CD4-positive, alpha-beta T cell treated with Interleukin-4 for 4 hours (primary cell): ENCODE data around the gene POLD3.
A peak's percentile ranks its signal among the peaks of the same experiment; 100 is the strongest.

ENCODE experiments used
- DNase-seq: peaks from one replicate; pipeline ENCODE4 v3.0.0-alpha.2; 2020

The POLD3 gene, protein sequence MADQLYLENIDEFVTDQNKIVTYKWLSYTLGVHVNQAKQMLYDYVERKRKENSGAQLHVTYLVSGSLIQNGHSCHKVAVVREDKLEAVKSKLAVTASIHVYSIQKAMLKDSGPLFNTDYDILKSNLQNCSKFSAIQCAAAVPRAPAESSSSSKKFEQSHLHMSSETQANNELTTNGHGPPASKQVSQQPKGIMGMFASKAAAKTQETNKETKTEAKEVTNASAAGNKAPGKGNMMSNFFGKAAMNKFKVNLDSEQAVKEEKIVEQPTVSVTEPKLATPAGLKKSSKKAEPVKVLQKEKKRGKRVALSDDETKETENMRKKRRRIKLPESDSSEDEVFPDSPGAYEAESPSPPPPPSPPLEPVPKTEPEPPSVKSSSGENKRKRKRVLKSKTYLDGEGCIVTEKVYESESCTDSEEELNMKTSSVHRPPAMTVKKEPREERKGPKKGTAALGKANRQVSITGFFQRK

DNA sequence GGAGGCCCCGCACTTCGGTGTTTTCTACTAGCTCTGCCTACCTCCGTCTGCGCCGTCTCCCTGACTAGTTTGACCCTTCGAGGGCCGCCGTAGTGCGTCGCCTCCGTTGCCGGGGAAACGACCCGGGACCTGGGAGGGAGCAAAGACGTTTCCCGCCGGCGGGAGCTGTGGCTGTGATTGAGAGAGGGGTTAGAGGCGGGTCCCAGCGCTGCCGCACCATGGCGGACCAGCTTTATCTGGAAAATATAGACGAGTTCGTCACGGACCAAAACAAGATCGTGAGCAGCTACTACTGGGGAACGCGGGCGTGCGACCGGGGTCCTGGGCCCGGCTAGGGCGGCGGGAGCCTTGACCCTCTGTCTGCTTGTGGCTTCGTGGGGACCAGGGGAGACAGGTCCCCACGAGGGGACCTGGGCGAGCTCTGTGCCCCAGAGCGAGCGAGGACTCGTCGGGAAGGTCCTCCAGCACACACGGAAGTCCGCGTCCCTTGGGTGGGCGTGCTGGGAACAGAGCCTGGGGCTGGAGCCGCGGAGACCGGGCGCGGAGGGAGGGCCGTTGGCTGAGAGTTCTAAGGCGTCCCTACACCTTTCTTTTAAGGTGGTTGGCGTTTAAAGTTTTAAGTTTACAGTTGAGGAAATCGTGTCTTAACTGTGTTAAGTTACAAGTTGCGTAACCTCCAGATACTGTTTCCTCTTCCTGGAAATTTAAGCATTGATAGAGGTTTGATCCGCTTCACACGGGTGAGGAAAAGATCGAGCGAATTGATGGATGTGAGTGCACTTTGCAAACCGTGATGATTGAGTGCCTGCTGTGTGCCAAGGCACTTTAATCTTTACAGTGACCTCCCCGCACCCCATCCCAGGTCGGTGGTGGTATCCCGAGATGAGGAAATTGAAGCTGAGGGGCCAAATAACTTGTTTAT, at the start of gene POLD3:
POLD3 (plus strand) TSS at position 142 of the 922 bp plus-strand sequence; CDS start at position 219, 77 bp downstream.
- peak; percentile 96 for DNase-seq

DNA sequence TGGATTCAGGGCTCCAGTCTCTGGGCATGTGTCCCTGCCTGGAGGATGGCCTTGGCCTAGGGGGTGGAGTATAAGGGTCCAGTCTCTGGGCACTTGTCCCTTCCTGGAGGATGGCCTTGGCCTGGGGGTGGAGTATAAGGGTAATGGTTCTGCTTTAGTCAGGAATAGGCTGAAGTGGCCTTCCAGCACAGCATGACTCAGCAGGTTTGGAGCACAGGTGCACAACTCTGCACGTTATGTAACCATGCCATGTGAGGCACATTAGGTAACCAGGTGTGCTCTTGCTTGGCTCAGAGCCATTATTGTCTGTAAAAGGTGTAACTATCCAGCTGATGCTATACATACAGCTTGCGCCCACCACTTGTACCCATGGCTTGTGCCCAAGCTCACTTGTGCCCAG, 48.4 kb upstream of the POLD3 start:
- DNase-seq = no peak

DNA sequence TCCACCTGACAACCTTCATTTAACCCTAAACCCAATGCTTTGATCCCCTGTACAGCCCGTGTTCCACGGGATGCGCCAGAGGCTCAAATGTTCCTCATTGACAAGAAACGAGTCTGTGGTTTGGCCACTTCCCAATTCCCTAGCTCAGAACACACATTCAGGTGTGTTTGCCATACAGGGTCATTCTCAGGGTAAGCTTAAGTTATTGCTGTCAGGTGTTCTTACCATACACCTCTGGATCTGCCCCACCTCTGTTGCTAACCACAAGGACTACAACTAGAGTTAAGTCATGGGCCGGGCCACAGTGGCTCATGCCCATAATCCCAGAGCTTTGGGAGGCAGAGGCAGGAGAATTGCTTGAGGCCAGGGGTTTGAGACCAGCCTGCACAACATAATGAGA, 45.6 kb upstream of the POLD3 start:
- no peak for DNase-seq

DNA sequence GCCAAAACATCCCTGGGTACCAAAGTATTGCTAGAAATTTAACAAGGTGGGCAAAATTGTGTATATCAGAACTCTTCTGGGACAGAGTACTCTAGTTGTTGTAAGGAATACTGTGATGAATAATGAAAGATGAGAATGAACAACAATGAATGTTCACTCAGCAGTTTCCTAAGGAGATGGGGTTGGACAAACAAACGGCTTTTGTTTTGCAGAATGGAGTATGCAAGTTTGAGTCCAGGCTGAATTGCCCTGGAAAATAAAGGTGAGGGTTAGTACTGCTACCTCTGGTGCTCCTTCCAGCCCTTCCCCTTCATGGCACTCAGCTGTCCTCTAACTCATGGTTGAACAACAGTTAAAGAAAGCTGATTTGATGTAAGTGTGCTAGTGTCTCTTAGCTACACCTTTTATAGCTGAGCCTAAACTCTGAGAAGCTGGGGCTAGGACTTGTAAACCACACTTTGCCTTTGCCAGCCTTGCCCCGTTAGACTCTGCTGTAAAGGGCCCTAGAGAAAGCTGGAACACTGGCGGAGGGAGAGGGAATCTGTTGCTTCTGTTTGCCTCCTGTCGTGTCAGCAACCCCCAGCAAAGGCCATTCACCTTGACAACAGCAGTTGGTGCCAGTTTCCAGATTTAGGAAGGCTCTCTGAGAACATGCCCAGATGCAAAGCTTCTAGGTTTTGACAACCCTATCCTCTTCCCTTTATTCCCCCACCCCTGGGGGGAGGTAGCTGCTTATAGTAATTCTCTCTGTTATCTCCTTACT, 41.2 kb upstream of the POLD3 start:
- no peak for DNase-seq

DNA sequence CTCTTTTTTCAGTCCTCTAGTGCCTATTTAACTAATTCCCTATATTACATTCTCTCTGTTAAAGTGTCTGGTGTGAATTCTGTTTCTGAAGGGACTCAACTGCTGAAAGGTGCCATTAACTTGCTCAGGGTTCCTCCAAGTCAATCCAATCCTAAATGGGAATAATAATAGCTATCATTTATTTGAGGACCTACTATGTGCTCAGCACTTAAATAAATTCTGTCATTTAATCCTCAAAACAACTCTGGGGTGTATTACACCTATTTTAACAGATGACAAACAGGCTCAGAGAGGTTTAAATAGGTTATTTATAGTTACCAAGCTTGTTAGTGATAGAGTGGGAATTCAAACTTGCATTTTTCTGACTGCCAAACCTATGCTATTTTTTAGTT, 40.6 kb upstream of the POLD3 start:
- no peak for DNase-seq

DNA sequence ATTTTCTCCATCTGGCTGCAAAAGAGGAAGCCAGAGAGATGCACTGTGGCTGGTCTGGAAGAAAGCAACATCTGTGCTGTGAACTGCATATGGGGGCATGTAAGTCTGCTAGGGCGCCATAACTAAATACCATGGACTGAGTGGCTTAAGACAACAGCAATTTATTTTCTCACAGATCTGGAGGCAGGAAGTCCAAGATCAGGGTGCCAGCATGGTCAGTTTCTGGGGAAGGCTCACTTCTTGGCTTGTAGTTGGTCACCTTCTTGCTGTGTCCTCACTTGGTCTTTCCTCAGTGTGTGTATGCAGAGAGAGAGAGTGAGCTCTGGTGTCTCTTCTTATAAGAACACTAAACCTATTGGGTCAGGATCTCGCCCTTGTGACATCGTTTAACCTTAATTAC, 34.9 kb upstream of the POLD3 start:
- DNase-seq = no peak

DNA sequence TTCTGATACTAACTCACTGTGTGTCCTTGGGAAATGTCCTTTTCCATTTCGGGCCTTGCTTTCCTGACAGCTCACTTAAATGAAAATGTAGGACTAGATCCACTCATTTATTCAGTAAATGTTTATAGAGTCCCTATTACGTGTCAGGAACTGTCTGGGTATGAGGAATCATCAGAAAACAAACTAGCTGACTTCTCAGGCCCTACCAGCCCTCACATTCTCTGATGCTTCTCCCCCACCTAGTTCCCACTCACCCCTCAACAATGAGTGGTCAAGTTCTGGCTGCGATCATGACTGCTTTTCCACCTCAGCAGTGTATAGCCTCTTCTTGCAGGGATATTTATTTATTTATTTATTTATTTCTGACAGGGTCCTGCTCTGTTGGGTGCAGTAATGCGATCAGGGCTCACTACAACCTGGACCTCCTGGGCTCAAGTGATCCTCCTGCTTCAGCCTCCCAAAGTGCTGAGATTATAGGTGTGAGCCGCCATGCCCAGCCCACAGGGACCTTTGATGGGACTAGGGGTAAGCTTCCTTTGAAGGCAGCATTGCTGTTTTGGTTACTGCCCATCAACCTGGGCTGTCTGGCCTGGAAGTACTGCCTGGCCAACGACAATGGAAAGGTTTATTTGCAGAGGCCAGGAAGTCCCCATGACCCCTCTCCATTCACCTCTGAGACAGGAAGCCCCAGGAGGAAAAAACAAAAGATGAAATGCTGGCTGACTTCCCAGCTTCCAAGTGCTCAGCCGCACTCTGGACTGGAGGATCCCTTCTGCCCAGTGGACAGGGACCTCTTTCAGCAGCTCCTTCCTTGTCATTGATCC, 33.1 kb upstream of the POLD3 start:
- no peak for DNase-seq

DNA sequence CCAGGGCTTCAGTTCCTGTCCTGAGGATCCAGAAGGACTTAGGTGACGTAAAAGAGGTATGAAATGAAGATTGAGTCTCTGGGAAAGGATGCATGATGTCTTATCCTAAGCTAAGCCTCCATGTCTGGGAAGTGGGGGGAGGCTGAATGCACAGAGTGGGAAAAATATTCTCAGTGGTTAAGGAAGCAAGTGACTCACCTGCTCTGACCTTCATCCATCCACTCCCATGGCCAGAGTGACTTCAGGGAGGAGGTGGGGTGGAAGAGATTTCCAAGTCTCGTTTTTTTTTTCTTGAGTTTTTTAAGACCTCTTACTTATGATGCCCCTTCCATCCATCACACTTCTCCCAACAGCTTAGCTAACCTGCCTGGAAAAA, 32.5 kb upstream of the POLD3 start:
- no peak for DNase-seq

DNA sequence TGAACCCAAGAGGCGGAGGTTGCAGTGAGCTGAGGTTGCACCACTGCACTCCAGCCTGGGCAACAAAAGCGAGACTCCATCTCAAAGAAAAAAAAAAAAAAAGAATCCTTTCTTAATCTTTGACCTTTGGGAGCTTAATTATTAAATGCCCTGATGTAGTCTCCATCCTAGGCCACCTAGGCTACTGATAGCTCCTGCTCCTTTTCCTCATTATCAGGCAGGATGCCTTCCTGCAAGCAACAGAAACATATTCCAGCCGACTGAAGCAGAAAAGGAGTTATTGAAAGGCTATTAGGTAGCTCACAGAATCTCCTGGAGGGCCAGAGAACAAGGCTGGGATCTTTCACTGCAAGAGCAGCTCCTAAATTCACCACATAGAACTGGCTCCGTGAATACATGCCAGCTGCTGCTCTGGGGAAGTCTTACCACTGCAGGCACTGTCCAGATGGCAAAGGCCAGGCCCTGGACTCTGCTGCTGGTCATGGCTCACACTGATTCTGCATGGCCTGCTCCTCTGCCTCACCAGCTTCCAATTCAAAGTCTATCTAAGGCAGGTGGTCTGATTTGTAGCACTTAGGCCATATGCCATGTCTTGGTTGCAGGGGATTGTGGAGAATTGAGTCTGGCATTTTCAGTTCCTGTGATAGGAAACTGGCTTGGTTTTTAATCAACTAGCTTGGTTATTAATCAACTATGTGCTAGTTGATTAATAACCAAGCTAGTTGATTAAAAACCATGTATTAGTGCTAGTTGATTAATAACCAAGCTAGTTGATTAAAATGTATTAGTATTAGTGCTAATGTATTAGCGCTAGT, 26.0 kb upstream of the POLD3 start:
- DNase-seq = no peak

DNA sequence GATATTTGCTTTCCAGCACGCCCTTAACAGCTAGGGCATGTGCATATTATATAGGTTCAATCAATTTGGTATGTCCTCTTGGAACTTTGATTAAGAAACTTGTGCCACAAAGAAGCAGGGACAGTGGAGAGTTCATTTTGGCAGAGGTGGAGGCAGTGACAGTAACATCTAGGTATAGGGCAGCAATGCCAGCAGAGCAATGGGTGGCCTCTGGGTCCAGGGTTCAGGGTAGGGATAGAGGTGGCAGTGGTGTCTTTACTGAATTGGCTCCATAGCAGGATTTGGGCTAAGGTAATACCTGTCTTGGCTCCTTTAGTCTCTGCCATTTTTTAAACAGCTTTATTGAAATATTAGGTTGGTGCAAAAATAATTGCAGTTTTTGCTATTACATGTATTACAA, 24.4 kb upstream of the POLD3 start:
- no peak for DNase-seq

DNA sequence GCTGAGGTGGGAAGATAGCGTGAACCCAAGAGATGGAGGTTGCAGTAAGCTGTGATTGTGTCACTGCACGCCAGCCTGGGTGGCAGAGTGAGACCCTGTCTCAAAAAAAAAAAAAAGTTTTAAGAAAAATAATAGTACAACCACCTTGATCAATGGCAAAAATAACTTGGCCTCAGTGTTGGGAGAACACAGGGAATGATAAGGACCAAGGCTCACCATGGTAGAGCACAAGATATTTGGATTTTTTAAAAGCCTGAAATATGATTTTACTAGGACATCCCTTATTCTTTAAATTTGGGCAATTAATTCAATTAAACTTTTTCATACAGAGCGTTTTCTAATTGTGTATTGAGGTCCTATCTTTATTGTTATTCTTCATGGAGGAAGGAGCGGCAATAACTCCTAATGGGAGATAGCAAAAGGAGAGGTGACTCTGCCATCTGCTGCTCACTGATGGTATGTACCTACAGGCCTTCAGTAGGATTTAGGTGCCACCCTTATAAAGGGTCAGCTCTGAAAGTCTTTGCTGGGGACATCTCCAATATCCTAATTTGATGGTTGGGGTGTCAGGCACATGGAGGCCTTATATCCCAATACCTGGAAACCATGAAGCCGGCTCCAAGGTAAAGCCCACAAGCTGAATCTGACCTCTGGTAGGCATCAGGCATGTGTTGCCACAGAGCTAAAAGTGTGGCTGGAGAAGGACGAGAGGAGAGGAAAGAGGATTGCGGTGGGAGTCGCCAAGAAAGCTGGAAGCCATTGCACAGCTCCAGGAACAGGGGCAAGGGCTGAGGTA, 21.9 kb upstream of the POLD3 start:
- DNase-seq = peak; percentile 14

DNA sequence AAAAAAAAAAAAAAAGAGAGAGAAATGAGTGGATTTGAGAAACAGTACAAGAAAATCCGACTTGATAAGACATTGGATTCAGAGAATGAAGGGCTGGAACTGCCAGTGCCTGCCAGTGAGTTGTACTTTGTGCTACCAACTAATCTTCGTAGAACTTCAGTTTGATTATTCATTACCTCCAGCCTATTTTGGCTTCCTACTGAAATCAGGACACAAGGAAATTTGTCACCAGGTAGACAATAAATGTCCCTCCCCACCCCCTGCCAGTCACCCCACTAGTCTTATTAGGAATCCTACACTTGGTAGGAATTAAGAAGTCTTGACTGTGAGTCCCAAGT, 21.4 kb upstream of the POLD3 start:
- no peak for DNase-seq

DNA sequence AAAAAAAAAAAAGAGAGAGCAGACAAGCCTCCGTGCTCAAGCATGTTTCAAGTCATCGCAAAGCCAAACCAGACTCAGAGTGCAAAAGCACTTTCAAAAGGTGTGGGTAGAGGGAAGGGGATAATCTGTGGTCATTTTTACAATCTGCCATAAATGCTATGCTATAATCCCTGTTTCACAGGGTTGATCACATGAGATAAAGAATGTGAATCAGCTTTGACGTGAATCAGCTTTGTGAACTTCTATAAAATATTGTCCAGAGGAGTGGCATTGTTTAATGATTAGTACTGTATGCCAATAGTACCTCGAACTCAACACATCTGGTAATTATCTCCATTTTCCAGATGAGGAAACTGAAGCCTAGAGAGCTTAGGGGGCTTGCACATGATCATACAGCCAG, 20.0 kb upstream of the POLD3 start:
- DNase-seq = no peak

DNA sequence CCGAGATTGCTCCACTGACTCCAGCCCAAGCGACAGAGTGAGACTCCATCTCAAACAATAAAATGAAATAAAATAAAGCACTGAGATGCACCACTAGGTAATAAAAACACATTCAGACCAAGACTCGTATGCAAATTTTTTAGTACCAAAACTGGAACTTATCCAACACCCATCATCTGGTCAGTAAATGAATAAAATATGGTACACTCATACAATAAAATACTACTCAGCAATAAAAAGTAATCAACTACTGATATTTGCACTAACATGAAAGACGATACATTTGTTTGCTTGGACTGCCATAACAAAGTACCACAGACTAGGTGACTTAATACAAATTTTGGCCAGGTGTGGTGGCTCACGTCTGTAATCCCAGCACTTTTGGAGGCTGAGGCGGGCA, 17.8 kb upstream of the POLD3 start:
- no peak for DNase-seq

DNA sequence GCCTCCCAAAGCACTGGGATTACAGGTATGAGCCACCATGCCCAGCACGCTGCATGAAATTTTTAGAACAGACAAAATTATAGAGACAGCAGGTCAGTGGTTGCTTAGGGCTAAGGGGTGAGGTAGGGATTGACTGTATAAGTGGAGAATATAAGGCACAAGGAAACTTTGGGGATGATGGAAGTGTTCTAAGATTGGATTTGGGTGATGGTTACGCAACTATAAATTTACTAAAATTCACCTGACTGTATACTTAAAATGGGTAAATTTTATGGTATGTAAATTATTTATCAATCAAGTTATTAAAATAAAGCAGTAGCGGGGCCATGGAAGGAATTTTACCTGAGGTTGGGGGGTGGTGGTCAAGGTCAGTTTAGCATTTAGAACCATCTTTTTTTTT, 16.4 kb upstream of the POLD3 start:
- no peak for DNase-seq

DNA sequence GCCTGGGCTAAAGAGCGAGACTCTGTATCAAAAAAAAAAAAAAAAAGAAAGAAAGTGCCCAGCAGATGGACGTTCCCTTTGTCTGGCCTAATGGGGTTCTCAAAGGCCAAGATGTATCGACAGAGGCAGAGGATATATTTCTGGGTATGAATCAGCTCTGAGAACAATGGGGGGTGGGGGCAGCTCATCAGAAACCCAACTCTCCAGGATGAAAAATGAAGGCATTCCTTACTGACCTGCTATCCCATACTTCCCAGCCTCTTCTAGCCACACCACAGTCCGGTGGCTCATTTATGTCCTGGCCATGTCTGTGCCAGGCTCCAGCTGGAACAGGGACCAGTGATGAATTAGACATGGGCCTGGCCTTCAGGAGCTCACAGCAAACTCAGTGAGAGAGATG, 15.2 kb upstream of the POLD3 start:
- DNase-seq = no peak

DNA sequence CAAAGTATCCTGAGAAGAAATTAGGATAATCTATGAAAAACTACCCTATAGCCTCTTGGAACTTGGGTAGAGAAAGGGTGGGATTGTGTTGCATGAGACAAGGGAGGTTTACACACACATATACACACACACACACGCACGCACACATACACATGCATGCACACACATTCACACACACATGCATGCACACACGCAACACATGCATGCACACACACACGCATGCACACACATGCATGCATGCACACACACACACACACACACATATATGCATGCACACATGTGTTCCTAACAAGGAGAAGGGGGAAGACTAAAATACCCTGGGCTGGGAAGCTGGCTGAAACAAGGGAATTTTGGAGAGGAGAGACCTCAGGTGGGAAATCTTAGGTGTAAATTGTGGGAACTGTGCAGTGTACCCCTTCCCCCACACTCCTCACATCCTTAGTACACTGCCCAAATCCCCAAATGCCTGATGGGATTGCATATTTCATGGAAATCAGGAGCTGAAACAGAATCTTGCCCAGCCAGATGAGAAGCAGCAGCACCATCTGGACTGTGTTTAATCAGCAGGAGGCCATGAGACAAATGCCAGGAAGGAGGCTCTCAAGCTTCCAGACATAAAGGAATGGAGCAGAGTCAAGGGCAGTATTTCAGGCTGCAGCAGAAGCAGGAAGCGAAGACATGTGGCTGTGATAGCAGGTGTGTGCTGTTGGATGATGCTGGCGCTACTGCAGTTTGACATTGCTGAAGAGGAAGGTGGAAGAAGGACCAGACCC, 14.6 kb upstream of the POLD3 start:
- DNase-seq = no peak

DNA sequence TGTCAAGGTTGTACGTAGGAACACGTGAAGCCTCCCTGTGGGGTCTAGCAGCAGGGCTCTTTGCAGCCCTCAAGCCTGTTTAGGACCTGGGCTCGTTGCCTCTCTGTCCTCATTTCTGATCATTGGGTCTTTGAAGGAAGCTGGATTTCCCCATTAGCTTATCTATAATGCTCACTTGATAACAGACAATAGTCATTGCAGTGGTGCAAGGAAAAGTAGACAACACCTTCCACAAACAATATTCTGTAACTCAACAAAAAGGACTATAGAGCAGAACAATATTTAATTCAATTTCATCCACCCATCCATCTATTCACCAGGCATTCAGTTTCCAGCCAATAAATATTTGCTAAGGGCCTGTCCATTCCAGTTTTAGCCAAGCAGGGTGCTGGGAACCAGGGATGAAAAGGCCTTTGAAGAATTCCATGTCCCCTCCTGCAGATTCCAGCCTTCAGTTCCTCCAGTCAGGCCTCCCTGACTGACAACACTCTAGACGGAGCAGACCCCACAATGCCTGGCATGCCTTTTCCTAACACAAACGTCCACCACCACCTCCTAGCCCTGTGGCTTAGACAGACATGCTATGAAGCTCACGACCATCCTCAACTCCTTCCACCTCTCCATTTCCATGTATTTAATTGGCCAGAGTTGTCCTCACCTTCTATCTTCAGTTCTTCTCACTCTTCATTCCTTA, 12.7 kb upstream of the POLD3 start:
- no peak for DNase-seq

DNA sequence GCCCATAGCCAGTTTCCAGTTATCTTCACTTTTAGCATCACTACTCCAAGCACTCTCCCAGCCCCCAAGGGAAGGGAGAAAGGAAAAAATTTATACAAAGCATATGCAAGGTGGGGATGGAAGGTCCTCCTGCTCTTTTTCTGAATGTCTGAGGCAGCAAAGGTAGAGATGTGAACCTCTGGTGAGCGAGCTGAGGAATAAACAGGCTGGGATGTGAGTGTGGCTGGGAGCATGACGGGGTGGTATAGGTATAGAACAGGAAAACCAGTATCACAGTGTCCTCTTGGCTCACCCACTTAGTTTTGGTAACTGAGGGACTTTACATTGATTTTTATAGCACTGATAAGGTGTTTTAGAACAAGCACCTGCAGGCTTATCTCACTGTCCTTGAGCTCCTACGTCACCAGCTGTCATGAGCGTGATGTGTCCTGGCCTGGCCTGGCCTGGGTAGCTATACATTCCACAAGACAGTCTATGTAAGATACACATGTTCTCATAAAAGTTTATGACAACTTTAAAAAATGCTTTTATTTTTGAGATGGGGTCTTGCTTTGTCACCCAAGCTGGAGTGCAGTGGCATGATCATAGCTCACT, 10.3 kb upstream of the POLD3 start:
- no peak for DNase-seq
